Stimulated activated CD4-positive, alpha-beta T cell treated with anti-CD3 and anti-CD28 coated beads, Interleukin-15, amount 100 ng/mL, for 24 hours (primary cell): ENCODE measurements around the gene DMGDH.
A peak's percentile ranks its signal among the peaks of the same experiment; 100 is the strongest.

ENCODE experiments used
- DNase-seq: peaks from one replicate; pipeline ENCODE4 v3.0.0-alpha.2; 2020

DMGDH gene

DNA sequence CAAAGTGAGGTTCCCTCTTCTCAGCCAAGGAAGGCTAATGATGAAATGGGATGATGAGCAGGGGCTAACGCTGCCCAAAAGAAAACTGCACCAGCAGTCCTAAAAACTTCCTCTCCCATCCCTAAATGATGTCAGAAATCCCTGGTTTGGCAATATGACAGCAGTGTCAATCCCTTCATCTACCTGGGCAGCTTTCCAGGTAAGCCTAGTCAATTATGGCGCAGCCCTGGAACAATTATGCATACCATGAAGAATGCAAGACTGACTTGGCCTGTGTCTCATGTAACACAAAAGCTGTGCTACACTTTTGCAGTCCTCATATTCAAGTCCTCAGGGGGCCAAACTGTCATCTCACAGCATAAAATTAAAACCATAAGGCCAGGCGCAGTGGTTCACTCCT is 7.0 kb downstream of the DMGDH start:
- DNase-seq = no peak

- DNase-seq = no peak
Measured at GRCh38 chr5:79059674-79060073, 9.8 kb downstream of the DMGDH start.

- no peak for DNase-seq
Measured at GRCh38 chr5:79056847-79057246, 12.6 kb downstream of the DMGDH start.

GRCh38 chr5:79055017-79055416 is 14.5 kb downstream of the DMGDH start:
- no peak for DNase-seq

- DNase-seq = no peak
Measured at GRCh38 chr5:79053321-79053720, 16.2 kb downstream of the DMGDH start.

- DNase-seq = no peak
Measured at GRCh38 chr5:79050498-79050897, 19.0 kb downstream of the DMGDH start.

DNA sequence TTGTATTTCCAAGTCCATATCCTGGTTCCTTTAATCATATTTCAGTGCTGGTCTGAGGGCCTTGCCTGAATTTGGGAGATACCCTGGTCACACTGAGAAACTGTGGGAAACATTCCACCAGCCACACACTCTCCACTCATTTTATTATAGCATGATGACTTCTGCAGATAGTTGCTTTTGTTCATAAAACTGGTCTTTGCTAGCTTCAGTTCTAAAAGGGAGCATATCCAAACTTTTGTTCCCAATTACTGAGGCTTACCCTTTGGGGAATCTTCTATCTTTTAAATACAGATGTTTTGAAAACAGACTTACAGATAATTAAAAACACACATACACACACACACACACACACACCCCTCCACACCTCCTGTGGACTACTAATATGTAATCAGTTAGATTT is 21.0 kb downstream of the DMGDH start:
- DNase-seq = no peak

GRCh38 chr5:79047199-79047598 is 22.3 kb downstream of the DMGDH start:
- DNase-seq = no peak

GRCh38 chr5:79042188-79042587 is 27.3 kb downstream of the DMGDH start:
- DNase-seq = no peak

GRCh38 chr5:79036769-79037168 is 32.7 kb downstream of the DMGDH start:
- DNase-seq = no peak

- DNase-seq = no peak
Measured at GRCh38 chr5:79035237-79035636, 34.2 kb downstream of the DMGDH start.

DNA sequence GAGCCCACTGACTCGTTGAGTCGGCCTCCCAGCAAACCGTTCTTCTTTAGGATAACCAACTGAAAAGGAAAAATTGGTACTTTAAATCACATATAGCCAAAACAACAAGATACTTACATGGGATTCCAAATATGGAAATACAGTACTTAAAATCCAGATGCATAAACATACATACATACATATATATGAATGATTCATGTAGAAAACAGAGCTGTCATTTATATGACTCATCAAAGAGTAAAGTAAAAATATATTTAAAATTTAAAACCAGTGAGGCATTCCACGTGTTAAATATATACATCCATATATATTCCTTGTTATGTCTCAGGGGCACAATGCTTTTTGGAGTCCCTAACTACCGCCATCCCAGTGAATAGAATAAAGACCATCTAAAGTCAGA is 36.7 kb downstream of the DMGDH start:
- DNase-seq = no peak

- no peak for DNase-seq
Measured at GRCh38 chr5:79032031-79032695, 37.3 kb downstream of the DMGDH start.

- DNase-seq = no peak
Measured at GRCh38 chr5:79031485-79031867, 38.0 kb downstream of the DMGDH start.

DNA sequence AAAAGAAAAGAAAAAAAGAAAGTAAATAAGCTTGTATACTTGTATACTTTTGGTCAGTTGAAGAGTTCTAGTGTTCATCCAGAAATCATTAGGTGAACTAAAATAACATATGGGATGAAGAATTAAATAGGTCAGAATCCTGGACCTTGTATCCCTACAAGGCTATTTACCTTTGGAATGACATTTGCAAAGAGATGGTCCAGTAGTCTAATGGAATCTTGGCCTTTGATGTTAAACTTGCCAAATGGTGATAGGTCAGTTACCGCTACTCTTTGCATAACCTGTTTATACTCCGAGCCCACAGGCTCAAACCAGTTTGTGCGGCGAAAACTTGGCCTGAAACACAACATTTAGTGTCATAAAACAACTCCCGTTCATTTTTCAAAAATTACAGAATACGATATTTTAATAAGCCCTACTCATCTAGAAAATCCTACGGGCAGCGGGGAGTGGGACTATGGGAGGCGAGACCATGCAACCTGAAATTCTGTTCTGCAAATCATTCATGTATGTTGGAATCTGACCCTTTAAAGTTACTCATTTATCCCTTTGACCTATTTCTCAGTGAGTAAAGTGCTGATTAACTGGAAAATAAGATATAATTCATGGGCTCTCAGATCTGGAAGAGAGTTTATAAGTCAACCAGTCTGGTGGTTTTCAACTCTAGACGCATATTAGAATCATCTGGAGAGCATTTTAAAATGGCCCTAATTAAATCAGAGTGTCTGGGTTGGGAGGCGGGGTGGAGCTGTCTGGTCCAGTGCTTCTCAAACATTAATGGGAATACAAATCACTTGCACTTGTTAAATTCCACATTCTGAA is 38.6 kb downstream of the DMGDH start:
- no peak for DNase-seq

- DNase-seq = peak; percentile 70
Measured at GRCh38 chr5:79025054-79025472, 44.4 kb downstream of the DMGDH start.

GRCh38 chr5:79023947-79024346 is 45.5 kb downstream of the DMGDH start:
- DNase-seq = no peak

DNA sequence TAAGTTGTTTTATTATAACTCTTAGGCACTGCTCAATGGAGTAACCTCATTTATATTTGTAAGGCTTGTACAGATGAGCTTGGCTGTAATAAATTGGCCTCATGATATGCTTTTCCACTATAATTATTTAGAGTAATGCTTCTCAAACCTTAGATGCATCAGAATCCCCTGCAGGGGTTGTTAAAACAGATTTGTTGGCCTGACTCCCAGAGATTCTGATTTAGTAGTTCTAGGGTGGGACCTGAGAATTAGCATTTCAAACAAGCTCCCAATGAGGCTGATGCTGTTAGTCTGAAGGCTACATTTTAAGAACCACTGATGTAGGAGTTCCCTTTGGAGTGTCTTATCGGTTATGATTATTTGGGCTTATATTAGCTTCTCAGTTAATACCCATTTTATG is 46.1 kb downstream of the DMGDH start:
- DNase-seq = no peak

DNA sequence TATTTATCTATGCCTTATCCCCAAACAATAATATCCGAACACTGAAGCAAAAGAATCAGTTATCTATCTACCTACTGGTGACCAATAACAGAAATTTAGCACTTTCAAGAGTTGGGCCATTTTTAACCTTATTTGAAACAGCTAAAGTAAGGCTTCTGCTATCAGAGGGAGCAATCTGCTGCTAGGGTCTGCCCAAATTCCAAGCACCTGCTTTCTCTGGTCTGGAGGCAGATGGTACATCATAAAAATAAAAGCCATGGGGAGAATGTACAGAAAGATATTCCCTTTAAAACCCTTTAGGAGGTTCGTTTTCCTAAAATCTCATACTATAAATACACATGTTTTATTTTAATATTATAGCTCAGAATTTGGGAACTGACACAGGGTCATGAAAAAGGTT is 46.7 kb downstream of the DMGDH start:
- no peak for DNase-seq

GRCh38 chr5:79021753-79022152 is 47.7 kb downstream of the DMGDH start:
- DNase-seq = no peak

- peak; percentile 58 for DNase-seq
Measured at GRCh38 chr5:79020861-79021561, 48.5 kb downstream of the DMGDH start.

DNA sequence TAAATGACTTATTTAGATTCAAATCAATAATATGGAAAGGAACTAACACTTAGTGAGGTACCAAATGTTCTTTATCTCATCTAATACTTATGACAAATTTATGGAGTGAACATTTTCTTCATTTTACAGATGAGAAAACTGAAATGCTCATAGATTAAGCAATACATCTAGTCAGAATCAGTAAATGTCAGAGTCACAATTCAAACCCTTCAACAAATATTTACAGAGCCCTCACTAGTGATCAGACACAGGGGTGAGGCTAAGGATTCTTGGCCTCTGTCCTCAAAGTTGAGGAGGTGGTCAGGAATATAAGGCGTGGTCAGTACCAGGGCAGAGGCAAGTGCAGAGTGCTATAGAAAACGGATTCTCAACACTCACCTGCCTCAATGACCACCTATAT is 54.8 kb downstream of the DMGDH start:
- no peak for DNase-seq

GRCh38 chr5:79011869-79012268 is 57.6 kb downstream of the DMGDH start:
- DNase-seq = no peak

- DNase-seq = no peak
Measured at GRCh38 chr5:79011219-79011836, 58.1 kb downstream of the DMGDH start.
